RKO (cell line): ENCODE measurements around the gene ATP1A1.
A peak's percentile ranks its signal among the peaks of the same experiment; 100 is the strongest.

Experiments used
- DNase-seq: peaks from one replicate; pipeline ENCODE4 v3.0.0-alpha.2; 2016; ENCODE audit warnings: low spot score

Gene ATP1A1

GRCh38 chr1:116372651-116373430, at the start of gene ATP1A1:
TSS of gene ATP1A1 (plus strand) at chr1:116373244. CDS start at chr1:116373512, 268 bp downstream.
- peak; percentile 89 for DNase-seq

GRCh38 chr1:116323491-116323890, 49.6 kb upstream of the ATP1A1 start:
- DNase-seq, result no peak

GRCh38 chr1:116324411-116324810, 48.6 kb upstream of the ATP1A1 start:
- DNase-seq, result no peak

- DNase-seq, result no peak
Measured at GRCh38 chr1:116325104-116325503, 47.9 kb upstream of the ATP1A1 start.

GRCh38 chr1:116325922-116326321, 47.1 kb upstream of the ATP1A1 start:
- no peak for DNase-seq

- no peak for DNase-seq
Measured at GRCh38 chr1:116326486-116326885, 46.6 kb upstream of the ATP1A1 start.

GRCh38 chr1:116328671-116329070, 44.4 kb upstream of the ATP1A1 start:
- DNase-seq, result no peak

GRCh38 chr1:116329524-116330341, 43.3 kb upstream of the ATP1A1 start:
- no peak for DNase-seq

- DNase-seq, result no peak
Measured at GRCh38 chr1:116330342-116330652, 42.7 kb upstream of the ATP1A1 start.

GRCh38 chr1:116330846-116331245, 42.2 kb upstream of the ATP1A1 start:
- no peak for DNase-seq

GRCh38 chr1:116331523-116331922, 41.5 kb upstream of the ATP1A1 start:
- DNase-seq, result no peak

- DNase-seq, result no peak
Measured at GRCh38 chr1:116332451-116332850, 40.6 kb upstream of the ATP1A1 start.

GRCh38 chr1:116333171-116334014, 39.7 kb upstream of the ATP1A1 start:
- no peak for DNase-seq

GRCh38 chr1:116334015-116334547, 39.0 kb upstream of the ATP1A1 start:
- no peak for DNase-seq

GRCh38 chr1:116334868-116335635, 38.0 kb upstream of the ATP1A1 start:
- DNase-seq, result no peak

- DNase-seq, result no peak
Measured at GRCh38 chr1:116335850-116336624, 37.0 kb upstream of the ATP1A1 start.

GRCh38 chr1:116337398-116337797, 35.6 kb upstream of the ATP1A1 start:
- no peak for DNase-seq

GRCh38 chr1:116338400-116338799, 34.6 kb upstream of the ATP1A1 start:
- no peak for DNase-seq

- no peak for DNase-seq
Measured at GRCh38 chr1:116340506-116341231, 32.4 kb upstream of the ATP1A1 start.

GRCh38 chr1:116343019-116343418, 30.0 kb upstream of the ATP1A1 start:
- no peak for DNase-seq
